Stimulated activated CD4-positive, alpha-beta T cell treated with anti-CD3 and anti-CD28 coated beads, Interleukin-12 subunit alpha, Interleukin-12 subunit beta, amount 100 ng/mL, for 48 hours (primary cell): ENCODE measurements around the gene TMEM18.
A peak's percentile ranks its signal among the peaks of the same experiment; 100 is the strongest.
"Not testable (repeated sequence)": the region's sequence is repeated elsewhere in the genome, so short reads cannot be mapped to it uniquely, and the experiment has no call there.

Source experiments
- DNase-seq, 3 donors: peaks; one replicate each; pipeline ENCODE4 v3.0.0-alpha.2; 2020; ENCODE audit warnings: low read depth in 2 of 3, low spot score in 1 of 3

Gene TMEM18

DNA sequence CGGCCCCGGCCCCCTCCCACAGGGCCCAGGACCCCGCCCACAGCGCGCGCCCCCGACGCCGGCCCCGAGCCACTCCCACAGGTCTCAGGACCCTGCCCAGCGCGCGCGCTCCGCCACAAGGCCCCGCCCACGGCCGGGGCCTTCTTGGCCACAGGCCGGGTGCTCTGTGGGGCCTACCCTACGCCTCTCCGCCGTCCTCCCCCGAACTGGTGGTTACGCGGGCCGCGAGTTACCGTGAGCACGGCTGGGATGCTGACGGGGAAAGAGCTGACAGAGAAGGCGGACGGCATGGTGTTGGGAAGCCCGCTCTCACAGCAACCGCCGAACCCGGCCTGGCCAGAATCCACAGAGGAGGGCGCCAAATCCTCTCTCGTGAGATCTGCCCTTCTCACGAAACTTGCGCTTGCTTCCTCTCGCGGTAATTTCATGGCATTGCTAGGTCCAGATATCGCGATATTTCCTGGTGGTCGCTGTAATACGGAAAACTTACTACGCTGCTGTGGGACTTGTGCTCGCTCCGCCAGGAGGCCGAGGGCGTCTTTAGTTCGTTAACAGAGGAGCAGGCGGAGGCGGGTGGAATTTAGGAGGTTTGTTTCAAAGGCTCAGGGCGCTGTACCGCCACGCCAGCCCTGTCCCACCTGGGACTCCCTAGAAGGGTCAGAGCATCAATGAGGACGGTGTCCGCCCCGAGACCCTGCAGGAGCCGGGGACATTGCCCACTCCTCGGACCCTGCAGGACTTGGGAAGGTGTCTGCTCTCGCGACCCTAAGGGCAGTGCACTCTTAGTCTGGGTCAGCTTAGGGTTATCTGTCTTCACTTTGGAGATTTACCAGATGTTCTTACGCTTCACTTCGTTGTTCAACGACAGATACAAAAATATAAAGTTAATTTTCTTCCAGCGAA lies at the start of gene TMEM18:
TMEM18 (minus strand) TSS at position 351 of the 903 bp plus-strand sequence; CDS start at position 290, 61 bp downstream.
- DNase-seq, result peak; percentile 84 to 96 (median 90)

DNA sequence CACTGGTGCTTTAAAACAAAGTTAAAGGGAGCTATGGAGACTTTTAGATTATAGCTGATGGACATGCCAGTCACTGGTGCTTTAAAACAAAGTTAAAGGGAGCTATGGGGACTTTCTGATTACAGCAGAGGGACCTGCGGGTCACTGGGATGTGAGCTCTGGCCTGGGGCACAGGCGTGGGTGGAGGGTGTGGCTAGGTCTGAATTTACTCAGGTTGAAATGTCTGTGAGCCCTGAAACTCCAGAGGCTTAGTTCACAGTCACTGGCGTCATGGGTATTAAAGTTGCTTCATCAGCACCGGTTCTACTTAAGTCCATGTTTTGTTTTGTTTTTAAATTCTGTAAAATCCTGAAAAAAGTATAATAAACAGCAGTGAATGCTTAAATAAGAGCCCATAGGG lies 49.0 kb upstream of the TMEM18 start:
- DNase-seq, result no peak

DNA sequence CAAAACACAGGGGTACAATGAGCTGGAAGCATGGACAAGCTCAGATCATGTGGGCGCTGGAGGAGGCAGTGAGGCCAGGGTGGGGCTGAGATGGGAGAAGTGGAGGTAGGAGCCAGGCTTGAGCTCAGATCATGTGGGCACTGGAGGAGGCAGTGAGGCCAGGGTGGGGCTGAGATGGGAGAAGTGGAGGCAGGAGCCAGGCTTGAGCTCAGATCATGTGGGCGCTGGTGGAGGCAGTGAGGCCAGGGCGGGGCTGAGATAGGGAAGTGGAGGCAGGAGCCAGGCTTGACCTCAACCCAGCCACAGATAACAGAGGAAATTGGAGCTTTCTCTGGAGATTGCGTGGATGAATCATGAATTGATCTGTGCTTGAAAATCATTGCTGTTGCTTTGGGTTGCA lies 48.3 kb upstream of the TMEM18 start:
- no peak for DNase-seq

DNA sequence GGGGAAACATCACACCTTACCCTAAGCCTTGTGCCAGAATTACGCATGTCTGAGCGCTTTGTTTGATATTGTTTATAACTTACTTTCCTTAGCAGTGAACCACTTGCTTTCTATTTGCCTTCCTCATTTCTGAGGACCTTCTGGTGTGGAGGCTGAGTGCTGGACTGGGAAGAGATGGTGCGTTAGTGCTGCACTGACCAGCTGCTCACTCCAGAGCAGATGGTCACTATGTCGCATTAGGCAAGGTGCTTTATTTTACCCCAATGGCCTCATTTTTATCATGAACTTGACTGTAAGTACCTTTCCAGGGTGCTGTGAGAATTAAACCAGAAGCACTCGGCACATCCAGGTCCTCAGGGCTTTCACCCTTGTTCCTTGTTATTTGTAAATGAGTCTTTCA lies 46.6 kb upstream of the TMEM18 start:
- no peak for DNase-seq

DNA sequence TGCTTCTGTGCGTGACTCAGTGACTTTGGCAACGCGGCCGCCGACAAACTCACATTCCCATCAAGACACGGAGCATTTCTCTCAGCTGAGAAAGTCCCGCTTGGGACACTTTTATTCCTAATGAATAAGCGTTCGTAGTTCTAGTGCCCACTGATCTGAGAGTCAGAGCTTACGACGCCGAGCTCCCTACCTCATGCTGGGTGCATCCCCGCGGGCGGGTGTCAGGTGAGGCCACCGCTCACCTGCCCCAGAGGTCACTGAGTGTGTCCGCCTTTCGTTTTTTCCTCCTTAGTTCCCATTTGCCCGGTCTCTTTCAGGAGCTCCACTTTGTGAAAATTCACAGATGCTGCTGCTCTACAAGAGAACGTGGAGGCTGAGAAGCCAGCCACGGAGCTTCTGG lies 43.6 kb upstream of the TMEM18 start:
- DNase-seq, result no peak

DNA sequence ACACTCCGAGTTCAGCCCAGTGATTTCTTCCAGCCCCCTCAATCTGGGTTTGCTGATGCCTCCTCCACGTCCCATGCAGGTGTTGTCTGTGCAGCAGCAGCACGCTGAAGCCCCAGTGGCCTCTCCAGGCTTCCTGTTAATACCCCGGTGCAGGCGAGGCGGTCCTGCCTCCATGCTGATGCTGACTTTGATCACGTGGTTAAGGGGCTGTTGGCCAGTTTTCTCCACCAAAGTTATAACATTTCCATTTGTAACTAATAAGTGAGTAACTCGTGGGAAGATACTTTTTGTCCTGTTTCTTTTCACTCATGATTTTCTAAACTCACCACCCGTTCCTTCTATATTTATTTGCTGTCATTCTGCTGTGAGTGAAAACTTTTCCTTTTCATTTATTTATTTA lies 42.5 kb upstream of the TMEM18 start:
- no peak for DNase-seq

DNA sequence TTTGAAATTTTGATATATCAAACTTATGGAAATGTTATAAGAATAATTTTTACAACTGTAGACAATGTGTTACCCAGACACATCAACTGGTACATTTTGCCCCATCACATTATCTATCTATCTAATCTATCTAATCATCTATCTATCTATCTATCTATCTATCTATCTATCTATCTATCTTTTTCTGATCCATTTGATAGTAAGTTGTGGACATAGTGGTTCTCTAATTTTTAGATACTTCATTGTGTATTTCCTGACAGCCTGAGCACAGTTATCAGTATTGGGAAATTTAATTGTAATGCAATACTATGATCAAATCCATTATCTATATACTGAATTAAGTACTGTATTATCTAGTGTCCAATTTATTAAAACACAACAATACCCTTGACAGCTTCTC lies 42.0 kb upstream of the TMEM18 start:
- DNase-seq, result no peak

DNA sequence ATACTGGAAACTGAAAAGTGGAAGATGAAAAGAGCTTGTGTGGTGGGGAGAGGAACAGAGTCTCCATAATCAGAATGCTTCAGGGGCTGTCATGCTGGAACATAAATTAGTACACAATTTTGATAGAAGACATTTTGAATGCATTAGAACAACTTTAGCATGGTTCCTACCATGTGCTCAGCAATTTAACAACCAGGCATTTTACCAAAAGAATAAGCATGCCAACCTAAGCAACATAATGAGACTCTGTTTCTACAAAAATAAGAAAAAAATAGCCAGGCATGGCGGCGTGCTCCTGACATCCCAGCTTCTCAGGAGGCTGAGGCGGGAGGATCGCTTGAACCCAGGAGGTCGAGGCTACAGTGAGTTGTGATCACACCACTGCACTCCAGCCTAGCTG lies 40.5 kb upstream of the TMEM18 start:
- no peak for DNase-seq

DNA sequence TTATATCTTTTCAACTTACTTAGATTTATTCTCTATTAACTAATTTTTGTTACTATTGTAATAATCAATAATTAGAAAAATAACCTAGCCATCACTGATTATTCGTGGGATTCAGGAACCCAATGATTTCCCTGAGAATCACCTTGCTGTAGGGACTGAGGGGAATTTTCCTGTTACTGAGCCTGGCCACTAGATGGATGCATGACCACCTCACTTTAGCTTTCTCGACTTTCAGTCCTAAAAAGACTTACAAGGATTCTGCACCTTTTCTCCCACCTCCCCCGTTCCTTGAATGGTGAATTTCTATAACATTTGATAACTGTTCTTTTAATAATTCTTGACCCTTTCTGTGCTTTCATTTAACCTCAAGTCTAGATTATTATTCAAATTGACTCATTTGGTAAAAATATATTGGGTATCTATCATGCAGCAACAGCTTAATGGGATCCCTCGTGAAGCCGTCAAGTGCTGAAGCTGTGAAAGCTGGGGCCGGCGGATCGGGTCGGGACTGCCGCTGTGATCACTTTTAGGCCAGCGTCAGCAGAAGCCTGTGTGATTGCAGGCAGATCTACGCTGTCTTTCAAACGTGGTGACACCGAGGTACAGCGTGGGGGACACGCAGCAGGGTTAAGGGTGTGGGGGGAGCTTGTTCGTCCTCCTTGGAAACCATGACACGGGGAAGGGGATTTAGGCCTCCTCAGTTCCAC lies 38.8 kb upstream of the TMEM18 start:
- DNase-seq, result no peak

DNA sequence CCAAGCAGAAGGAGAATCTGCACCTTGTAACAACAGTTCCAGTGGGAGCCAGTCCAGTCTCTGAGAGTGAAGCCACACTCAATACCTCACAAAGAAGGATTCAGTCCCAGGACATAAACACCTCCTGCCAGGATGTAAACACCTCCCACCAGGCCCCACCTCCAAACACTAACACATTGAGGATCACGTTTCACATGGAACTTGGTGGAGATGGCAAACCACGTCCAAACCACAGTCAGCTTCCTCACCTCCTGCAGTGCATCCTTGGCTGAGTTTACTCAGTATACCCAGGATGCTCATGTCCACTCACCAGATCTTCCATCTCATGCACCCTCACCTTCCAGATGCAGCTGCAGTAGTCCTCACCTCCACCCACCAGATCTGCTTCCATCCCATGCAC lies 37.8 kb upstream of the TMEM18 start:
- no peak for DNase-seq

DNA sequence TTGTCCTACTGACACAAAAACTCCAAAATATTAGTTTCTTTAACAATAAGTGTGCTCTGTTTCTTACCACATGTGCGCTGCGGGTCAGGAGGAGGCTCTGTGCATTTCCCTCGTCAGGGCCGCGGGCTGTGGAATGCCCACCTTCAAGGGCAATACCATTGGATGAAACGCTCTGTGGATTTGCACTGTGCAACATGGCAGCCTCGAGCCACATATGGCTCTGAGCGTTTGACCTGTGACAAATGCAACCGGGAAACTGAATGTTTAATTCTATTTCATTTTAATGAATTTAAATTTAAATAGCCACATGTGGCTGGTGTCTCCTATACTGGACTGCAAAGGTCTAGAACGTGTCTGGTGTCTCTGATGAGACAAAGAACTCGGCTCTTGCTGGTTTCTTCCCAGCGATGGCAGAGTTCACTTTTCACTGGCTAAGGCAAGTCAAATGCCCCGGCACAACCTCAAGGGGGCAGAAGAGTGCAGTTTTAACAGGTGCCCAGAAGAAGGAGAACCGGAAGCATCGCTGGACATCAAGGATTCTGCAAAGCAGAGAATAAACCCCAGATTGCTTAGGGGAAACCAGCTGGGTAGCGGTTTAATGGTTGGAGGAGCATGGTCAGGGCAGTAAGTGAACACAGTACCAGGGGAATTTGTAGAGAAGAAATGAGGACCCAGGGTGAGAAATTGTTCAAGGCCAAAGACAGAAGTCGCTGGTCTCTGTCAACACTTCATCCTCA lies 37.0 kb upstream of the TMEM18 start:
- DNase-seq, result peak; percentile 18 to 35 (median 32)

DNA sequence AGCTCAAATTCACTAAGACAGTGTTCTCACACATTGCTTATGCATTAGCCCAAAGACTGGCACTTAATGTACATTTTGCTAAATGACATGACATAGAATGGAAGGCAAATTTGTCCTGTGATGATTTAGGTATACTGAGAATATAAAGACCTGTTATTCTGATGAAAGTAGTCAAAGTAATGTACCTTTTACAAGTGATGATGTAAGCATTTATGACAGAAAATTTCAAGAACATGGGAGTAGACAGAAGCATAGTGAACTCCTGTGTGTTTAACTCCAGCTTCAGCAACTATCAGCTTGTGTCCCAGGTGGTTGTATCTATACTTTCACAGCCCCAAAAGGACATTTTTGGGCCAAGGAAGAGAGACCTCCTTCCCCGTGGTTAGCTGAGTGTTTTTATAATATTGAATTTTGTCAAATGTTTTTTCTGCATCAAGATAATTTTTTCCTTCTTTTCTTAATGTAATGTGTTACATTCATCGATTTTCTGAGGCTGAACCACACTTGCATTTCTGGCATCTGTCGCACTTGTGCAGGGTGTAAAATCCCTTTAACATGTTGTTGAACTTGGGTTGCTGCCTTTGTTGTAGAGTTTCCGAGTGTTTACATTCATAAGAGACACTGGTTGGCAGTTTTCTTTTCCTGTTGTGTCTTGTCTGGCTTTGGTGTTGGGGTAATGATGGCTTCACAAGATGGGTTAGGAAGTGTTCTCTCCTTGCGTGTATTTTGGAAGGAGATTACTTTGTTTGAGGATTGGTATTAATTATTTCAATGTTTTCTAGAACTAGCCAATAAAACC lies 33.9 kb upstream of the TMEM18 start:
- no peak for DNase-seq

DNA sequence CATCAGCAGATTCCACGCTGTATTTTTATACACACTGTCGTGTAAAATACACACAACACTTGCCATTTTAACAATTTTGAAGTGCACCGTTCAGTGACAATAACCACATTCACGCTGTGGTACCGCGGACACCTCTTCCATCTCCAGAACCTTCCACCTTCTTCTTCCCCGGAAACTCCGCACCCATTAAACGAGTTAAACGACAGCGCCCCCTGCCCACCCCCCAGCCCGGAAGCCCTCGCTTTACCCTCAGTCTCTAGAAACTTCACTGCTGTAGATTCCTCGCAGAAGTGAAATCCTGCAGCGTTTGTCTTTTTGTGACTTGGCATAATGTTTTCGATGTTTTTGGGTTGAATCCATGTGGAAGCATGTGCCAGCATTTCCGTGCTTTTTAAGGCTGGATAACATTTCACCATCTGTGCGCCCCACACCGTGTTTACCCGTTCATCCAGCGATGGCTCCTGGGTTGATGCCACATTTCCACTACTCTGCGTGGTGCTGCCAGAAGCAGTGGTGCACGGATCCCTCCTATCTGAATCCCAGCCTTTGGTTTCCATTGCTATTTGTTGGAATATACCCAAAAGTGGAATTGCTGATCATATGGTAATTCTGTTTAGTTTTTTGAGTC lies 32.0 kb upstream of the TMEM18 start:
- no peak for DNase-seq

DNA sequence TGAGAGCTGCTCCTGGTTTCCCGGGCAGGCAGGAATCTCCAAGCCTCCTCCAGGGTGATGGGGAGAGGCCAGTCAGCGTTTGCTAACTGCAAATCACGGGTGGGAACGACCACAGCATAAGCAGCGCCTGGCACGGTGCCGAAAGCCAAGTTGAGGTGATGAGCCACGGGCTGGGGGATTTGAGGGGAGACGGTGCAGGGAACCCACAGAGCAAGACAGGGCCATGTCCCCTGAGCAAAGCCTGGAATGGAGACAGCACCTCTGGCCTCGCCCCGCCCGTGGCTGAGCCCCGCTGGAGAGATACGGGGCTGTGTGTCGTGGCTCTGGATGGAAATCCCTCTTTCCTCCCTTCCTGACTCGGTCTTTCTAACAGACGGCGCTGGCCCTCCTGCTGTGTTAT lies 31.5 kb upstream of the TMEM18 start:
- no peak for DNase-seq

DNA sequence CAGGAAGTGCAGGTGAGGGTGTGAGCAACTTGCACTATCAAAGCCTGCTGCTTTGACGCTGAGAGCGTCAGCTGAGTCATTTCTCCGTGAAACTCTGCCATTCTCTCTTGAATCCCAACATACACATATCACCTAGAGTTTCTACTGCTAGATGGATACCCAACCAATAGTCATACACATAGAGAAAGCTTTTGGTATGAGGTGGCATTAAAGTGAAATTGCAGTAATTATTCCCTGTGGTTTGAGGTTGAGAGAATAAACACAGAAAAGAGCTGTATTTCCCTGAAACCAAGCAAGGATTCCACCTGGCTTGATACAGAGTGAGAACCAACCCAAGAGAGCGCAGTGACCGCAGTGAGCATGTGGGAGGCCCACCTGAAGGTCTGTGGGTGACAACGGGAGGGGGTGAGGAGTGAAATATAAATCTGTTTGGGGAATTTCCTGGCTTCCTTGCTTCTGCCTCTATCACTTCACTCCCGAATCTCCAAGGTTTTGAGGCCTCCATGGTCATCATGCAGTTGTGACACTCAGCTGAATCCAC lies 28.8 kb upstream of the TMEM18 start:
- peak; percentile 12 to 48 (median 23) for DNase-seq

DNA sequence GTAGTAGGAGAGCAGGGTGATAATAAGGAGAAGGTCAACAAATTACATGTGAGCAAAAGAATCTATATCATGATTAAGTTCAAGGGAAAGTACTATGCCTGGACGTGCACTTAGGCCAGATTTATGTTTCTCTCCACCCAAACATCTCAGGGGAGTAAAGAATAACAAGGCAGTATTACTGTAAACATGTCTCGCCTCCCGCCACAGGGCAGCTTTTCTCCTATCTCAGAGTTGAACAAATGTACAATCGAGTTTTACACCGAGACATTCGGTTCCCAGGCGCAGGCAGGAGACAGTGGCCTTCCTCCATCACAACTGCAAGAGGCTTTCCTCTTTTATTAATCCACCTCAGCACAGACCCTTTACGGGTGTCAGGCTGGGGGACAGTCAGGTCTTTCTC lies 25.6 kb upstream of the TMEM18 start:
- DNase-seq, result not testable (repeated sequence)

DNA sequence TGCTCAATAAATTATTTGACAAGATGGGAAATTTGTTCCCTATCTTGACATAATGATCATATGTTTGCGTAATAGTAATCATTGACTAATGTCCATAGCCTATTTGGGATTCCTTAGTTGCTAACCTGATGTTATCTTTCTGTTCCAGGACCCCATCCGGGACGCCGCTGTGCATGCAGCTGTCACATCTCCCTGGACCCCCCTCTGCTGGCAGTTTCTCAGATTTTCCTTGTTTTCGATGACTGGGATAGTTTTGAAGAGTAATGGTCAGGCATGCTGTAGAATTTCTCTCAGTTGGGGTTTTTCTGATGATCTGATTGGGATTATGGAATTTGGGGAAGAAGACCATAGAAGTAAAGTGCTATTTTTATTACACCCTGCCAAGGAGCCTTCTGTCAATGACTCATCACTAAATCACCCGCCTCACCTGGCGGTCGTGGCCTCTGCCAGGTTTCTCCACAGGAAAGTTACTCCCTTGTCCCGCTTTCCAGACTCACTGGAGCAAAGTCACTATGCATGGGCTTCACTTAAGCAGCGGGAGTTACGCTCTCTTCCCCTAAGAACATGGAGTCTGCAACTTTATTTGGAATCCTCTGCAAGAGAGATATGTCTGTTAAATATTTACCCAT lies 19.9 kb upstream of the TMEM18 start:
- no peak for DNase-seq

DNA sequence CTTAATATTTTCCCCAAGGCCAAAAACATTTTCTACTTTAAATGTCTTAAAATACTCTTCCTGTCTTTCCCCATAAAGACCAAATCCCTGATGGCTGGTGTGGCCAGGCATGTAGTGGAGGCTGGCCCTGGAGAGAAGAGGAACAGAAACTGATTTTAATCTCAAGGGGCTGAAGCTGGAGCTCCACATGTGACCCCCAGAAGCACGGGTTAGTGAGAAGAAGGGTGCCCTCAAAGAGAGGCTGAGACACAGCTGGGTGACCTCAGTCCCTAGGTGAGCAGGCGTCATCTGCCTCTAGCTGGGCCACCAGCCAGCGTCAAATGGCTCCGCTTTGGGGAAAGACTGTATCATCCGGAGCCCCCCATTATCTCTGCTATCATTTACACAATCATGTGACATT lies 19.3 kb upstream of the TMEM18 start:
- DNase-seq, result no peak

DNA sequence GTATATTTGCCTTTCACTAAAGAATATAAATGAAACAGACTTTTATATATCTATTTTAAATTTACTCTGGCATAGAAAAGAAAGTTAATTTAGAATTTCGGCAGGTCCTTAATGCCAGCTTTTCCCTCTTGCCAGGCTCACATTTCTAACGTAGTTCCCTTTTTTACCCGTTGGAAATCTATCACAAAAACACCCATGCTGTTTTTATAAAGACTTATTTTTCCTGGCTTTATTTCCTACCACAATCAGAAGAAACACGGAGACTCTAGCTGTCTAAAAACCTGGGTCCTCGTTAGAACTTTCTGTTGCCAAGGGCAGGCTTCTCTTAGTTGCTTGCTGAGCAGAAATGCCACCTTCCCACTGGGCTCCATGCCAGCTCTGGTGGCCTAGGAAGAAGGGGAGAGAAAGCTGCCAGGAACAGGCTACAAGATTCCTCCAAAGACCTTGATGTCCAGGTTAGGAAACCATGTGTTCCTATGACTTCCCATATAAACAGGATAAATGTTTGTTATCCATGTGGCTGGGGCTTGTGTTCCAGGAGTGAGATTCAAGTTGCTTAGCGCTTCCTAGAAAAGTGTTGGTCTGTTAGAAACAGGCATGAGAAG lies 17.8 kb upstream of the TMEM18 start:
- no peak for DNase-seq
